Fibroblast of skin of right quadriceps (primary cell): Measurements from ENCODE around the gene C1QL4.
A peak's percentile ranks its signal among the peaks of the same experiment; 100 is the strongest.
"Not testable (repeated sequence)": the region's sequence is repeated elsewhere in the genome, so short reads cannot be mapped to it uniquely, and the experiment has no call there.

Experiments used
- DNase-seq: peaks from one replicate; pipeline ENCODE4 v3.0.0-alpha.2; 2013

C1QL4 gene

DNA sequence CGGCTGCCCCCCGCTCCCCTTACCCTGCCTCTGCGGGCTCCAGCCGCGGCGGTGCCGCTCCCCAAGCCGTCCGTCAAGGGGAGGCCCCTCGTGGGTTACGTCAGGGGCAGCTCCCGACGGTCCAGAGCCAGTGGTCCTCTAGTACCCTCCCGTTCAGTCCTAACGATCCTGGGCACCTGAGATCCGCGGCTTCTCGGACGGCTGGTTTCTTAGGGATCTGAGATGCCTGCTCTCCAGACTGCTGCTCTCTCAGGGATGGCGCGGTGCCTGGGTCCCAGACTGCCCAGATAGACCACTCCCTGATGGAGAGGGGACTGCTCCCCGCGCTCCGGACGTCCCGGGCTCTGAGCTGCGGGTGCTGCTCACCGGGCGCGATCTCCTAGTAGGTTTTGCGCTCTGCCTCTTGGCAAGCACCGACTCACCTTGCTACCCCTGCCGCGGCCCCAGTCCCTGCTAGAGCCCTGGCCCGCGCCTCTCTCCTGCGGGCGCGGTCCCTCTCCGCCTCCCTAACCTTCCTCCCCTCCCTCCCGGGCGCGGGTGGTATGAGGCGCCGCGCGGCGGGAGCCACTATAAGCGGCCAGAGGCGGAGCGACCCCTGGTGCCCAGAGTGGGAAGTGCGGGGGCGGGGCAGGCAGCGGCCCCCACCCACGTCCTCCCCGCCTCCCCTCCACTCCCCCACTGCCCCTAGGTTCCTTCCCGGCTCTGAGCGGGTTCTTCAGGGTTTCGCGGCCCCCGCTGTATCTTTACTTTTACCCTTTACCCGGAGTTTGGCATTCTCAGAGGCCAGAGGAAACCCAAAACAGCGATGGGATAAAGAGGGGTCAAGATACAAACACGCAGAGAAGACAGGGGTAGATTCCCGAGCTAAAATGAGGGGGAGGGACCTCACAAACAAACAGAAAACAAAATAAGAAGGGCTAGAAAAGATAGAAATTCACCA lies at the start of gene C1QL4:
Gene C1QL4 (minus strand): TSS at position 544 of the 940 bp plus-strand sequence. CDS start 711 bp downstream, outside the sequence.
- peak; percentile 61 for DNase-seq

DNA sequence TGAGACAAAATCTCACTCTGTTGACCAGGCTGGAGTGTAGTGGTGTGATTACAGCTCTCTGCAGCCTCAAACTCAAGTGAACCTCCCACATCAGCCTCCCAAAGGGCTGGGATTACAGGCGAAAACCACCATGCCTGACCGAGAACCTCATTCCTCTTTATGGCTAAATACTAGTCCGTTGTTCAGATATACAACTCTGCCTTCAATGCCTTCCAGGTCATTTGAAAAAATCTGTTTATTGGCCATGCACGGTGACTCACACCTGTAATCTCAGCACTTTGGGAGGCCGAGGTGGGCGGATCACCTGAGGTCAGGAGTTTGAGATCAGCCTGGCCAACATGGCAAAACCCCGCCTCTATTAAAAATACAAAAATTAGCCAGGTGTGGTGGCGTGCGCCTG lies 43.2 kb upstream of the C1QL4 start:
- DNase-seq: not testable (repeated sequence)

DNA sequence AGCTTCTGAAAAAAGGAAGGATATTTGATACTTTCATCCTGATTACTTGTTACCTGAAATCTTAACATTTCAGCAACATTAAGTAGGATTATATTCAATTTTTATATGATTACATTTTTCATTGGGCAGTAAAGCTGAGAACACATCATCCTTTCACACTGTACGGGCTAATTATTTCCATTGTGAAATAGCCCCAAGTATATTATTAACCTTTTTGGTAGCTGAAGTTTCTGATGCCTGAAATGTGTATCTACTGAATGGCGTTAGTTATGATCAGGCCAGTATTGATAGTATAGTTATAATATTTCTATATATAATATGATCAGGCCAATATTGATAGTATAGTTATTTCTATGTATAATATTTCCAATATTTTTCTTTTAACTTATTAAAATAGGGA lies 40.4 kb upstream of the C1QL4 start:
- DNase-seq: no peak

DNA sequence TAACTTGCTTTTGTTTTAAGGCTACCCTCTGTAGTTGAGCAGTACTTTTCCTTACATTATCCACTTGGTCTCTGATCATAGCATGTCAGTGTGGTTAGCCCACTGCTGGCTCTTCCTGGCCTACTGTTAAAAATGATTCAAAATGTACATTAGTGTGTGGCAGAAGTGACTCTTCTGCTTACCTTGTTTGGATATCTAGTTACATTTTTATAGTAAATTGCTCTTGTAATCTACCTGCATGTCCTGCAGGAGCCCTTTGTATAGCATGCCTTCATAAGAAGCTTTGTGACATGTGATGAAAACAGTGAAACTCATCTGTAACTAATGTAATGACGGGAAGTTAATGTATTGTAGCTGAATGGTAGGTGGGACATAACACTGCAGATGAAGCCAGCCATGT lies 38.4 kb upstream of the C1QL4 start:
- no peak for DNase-seq

DNA sequence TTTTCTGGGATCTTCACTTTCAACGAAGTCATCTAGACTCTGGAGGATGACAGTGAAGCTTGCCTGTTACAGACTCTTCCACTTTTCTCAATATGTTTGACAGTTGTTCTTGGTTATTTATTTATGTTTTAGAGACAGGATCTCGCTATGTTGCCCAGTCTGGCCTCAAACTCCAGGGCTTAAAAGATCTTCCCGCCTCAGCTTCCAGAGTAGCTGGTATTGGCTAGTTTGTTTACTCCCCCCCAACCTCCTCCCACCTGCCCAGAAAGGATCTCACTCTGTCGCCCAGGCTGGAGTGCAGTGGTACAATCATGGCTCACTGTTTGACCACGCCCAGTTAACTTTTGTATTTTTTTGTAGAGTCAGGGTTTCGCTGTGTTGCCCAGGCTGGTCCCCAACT lies 33.6 kb upstream of the C1QL4 start:
- no peak for DNase-seq

DNA sequence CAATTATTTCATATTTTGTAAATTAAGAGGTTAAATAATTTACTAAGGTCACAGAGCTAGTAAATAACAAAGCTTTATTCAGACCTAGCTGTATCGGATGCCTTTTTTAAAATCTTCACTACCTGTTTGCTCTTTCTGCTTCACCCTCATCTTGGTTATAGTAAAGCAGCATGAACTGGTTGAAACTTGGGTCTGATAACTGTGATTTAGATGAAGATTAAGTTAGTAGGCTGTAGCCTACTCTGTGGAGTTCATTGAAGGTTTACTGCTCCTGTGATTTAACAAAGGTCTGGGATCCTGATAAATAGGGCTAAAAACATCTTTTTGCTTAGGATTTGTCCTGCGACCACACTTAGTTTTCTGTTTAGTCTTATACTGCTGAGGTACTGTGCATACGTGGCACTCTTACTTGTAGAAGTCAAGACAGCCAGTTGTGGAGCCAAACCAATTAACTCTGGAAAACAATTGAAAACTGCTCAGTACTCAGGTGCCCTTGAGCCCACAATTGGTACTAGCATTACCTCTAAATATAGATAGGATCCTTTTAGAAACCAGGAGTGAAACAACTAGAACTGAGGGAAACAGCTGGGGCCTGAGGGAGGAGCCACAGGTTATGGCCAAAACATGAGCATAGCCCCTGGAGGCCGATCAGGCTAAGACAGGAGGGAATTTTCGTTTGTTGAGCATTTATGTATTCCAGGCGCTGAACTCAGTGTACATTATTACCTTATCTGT lies 32.6 kb upstream of the C1QL4 start:
- peak; percentile 30 for DNase-seq

DNA sequence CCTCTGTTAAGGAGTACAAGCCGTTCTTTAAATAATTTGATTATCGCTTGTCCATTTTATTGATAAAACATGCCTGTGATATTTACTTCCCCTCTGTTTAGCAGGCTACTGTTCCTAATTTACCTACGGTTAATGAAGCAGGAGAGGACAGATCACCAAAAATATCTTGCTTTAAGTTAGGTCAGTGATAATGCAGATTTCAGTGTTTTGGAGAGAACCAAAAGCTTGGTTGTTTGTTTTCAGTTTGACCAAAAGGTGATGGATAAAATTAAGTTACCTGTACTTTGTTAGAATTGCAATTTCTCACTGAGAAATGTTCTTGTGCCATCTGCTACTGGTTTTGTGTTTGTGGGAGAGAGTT lies 31.2 kb upstream of the C1QL4 start:
- no peak for DNase-seq

DNA sequence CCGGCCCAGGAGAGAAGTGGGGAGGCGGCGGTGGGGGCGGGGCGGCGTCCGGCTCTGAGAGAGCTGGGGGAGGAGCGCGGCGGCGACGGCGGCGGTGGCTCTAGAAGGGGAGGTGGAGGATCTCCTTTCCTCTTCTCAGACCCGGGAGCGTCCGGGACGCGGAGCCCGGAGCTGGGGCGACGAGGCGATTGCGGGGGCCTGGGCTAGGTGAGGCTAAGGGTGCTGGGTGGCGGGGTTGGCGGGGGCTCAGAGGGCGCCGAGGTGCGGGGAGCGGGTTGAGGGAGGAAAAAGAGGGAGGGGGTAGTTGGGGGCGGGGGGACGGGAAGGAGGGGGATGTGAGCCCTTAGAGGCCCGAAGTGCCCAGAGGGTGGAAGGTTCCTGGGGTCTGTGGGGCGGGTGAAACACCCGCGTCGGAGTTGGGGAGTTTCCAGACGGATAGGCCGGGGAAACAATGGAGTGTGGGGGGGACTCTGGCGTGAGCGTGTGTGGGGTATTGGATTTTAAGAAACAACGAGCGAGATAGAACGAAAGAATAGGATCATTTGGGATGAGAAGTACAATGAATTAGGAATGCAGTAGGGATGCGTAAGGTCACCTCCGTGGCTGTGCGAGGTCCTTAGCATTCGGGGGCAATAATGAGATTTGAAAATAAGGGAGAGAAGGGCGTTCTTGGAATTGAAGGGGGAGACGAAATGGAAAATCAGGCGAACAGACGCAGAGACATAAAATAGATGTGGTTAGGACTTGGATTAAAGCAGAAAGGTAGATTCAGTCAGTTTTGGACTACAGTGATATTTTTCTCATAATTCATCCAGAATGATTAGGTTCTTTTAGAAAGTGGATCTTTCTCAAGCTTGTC lies 30.6 kb upstream of the C1QL4 start, which contains the start of gene SPATS2:
Gene SPATS2 (plus strand): TSS at position 82 of the 859 bp plus-strand sequence. CDS start 93,551 bp downstream, outside the sequence.
- peak; percentile 25 for DNase-seq

DNA sequence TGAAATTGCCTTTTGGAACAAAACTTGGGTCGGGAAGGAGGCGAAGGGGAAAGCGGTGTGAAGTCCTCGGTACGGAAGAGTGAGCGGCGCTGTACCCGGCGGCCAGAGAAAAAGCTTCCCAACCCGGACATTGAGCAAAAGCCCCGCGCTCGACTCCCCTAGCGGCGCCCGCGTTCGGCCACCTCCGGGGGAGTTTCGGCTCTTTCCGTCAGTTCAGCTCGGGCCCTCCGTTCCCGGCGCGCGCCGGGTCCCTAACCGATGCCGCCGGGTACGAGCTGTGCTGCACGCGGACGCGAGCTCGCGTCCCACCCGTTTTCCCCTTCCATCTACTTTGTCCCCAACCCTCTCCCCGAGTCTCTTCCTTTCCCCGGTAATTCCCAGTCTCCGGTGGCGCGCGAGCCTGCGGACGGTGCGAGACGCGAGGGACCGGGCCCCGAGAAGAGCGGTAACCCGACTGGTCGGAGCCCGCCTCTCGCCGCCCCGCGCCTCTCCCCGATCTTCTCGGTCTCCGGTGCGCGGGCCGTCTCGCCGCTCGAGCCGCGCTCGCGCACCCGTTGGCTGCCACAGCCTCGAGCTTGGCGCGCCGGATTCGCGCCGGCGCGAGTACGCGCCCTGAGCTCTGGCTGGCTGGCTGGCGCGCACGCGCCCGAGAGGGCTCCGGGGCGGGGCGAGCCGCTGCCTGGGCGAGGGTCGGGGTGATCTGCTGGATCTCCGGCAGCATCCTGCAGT lies 29.8 kb upstream of the C1QL4 start:
- peak; percentile 96 for DNase-seq

DNA sequence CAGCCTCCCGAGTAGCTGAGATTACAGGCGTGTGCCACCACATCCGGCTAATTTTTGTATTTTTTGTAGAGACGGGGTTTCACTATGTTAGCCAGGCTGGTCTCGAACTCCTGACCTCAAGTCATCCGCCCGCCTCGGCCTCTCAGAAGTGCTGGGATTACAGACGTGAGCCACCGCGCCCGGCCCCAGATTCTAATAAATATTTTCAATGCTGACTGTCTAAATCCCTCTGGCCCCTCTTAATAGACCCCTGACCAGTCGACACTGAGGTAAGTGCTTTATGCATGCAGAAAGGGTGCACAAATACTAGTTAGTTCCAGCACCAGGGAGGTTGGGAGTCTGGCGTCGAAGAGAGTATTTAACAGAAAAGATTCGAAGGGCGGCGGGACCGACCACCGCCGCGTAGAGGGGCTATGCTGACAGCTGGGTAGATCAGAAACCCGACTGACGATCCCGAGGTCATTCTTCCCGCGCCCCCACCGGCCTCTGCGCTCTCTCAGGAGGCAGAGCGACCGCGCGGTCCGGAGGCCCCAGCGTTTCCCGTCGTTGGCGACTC lies 29.2 kb upstream of the C1QL4 start:
- no peak for DNase-seq

DNA sequence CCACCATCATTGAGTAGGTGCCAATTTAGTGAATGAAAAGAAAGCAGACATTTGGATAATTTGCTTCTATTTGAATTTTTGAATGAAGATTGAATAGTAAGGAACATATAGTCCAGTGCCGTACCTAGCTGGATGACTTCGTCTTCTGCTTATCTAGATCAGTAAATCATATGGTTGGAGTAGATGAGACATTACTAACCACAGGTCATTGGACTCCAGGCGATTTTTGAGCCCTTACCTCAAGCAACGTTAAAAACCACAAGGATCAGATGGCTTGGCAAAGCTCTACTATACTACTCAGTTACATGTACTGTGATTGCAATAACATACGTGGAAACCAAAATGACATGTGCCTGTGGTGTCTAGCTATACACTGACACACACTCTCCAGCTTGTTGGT lies 28.6 kb upstream of the C1QL4 start:
- peak; percentile 46 for DNase-seq

DNA sequence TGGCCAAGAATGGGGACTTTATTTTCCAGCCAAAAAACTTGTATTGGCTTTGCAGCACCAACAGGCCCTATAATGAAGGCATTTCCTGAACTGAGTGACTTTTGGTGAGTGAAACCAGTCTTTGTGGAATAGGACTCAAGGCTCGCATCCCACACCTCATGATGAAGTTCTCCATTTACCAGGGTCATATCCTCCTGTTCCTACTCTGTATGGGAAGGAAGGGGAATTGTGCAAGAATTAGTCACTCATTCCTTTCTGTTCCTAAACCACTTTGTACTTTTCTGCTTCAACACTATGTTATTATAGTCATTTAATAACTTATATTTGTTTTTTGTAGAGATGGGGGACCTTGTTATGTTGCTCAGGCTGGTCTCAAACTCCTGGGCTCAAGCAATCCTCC lies 28.0 kb upstream of the C1QL4 start:
- peak; percentile 71 for DNase-seq

DNA sequence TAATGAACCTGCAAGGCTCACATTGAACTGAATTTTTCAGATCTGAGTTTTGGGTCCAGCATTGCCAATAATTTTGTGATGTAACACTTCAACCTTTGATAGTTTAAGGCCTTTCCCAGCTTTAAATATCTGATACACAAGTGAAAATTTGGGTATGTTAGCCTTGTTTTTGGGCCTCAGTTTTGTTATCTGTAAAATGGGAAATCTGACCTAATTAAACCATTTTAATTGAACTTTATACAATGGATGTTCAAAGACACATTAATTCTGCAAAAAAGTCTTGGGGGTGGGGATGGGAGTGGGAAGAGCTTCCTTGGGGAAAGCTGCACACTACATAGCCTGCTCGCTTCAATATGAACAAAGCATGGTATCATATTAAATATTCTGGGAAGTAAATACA lies 25.1 kb upstream of the C1QL4 start:
- no peak for DNase-seq

DNA sequence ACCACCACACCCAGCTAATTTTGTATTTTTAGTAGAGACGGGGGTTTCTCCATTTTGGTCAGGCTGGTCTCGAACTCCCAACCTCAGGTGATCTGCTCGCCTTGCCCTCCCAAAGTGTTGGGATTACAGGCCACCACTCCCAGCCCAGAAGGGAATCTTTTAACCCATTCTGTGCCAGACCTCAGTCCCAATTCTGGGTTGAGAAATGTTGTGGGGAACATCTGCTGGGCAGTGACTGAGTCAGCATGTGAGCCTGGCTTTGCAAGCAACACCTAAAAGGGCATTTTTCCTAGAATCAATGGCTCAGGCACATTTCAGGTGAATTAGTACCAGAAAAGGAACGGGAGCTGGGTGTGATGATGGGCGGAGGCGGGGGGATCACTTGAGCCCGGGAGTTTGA lies 22.7 kb upstream of the C1QL4 start:
- no peak for DNase-seq

DNA sequence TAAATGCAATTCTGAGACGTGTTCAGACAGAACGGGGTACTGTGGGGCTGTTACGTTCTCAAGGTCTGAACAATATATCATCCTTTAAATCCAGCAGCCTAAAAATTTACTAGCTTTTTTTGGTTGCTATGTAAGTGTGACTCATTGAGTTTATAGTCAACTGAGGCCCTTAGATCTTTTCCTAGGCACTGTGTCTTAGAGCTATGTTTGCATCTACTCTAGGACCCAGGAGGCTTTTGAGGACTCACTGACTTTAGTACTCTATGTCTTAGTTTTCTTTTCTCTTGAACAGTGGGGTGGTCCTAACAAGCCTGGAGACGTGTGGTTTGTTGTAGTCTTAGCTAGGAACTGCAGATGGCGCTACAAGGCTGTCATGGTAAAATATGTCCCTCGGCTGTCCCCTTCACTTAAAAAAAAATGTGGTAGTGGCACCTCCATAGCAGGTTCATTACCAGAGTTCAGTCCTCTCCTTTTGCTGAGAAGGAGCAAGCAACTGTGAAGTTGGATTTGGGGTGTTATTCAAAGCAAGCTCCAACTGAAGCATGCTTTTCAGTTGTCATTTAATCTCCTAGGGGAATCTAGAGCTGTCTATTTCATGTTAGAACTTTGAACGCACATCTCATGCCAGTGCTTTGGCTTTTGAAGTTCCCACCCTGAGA lies 21.6 kb upstream of the C1QL4 start:
- DNase-seq: peak; percentile 57

DNA sequence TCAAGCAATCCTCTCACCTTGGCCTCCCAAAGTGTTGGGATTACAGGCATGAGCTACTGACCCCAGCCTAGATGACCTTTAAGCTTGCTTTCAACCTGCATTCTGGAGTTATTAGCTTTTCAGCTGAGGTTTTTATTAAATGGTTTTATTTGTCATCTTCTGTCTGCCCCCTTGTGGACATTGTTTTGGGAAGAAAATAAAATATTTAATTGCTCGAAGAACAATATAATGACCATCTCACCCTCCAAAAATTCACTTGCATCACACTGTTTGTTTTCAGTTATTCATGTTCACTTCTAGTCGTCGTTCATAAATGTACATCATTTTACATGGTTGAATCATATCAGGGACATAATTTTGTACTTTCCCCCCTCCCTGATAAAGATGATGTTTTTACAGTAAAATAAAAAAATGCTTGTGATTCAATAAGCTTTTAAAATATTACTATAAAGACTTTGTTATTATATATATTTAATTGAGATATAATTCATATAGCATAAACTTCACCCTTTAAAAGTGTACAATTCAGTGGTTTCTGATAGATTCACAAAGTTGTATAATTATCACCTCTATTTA lies 20.2 kb upstream of the C1QL4 start:
- DNase-seq: peak; percentile 65

DNA sequence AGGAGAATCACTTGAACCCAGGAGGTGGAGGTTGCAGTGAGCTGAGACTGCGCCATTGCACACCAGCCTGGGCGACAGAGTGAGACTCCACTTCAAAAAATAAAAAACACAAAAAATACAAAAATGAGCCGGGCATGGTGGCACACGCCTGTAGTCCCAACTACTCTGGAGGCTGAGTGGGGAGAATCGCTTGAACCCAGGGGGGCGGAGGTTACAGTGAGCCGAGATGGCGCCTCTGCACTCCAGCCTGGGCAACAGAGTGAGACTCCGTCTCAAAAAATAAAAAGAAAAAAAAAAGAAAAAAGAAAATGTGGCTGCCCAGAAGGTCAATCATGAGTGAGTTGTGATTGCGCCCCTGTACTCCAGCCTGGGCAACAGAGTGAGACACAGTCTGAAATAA lies 18.9 kb upstream of the C1QL4 start:
- DNase-seq: no peak

DNA sequence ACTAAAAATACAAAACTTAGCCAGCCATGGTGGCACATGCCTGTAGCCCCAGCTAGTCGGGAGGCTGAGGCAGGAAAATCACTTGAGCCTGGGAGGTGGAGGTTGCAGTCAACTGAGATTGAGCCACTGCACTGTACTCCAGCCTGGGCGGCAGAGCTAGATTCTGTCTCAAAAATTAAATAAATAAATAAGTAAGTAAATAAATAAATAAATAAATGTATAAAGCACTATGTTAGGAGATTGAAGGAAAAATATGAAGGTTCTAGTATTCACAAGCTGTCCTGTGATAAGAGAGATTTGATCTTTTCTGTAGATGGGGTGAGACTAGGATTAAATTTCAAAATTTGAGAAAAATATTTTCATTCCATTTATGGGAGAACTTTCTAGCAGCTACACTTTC lies 15.4 kb upstream of the C1QL4 start:
- no peak for DNase-seq

DNA sequence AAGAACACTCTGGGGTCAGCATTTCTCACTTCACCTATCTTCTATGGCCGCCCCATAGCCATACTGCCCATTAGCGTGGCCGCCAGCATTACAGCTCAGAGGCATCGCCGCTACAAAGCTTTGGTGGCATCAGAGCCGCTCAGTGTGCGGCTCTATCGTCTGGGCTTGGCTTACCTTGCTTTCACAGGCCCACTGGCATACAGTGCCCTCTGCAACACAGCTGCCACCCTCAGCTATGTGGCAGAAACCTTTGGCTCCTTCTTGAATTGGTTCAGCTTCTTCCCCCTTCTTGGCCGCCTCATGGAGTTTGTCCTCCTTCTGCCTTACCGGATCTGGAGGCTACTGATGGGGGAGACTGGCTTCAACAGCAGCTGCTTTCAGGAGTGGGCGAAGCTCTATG lies 12.3 kb upstream of the C1QL4 start:
- no peak for DNase-seq

DNA sequence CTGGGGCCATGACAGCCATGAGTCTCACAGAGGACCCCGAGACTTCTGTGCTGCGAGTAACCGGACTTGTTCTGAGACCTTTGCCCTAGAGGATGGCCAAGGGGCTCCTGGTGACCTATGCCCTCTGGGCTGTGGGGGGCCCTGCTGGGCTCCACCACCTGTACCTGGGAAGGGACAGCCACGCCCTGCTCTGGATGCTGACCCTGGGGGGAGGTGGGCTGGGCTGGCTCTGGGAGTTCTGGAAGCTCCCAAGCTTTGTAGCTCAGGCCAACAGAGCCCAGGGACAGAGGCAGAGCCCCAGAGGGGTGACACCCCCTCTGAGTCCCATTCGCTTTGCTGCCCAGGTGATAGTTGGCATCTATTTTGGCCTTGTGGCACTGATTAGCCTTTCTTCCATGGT lies 11.8 kb upstream of the C1QL4 start:
- DNase-seq: no peak
